Posterior vena cava (tissue), 2 donors: ENCODE results near the gene HLCS. TPM values are rescaled to one million over a fixed set of nuclear protein-coding genes. Genes with fewer than 3 reads are reported as not detected.

Experiments used
- DNase-seq: peaks from one replicate; pipeline ENCODE4 v3.0.0-alpha.2; 2020; ENCODE audit warnings: low spot score
- intact Hi-C, 2 donors: fragments of 100-400 bp; cut with DNase I; formaldehyde crosslinking; loops; one replicate each; pipeline versions ENCODE4 v1.14.1 to v1.14.2; 2022 to 2023
- total RNA-seq, 2 donors: library from RNA; stranded (reverse); fragmentation: NEBNext Ultra II Directional; extraction: Animal tissue kit (Norgen Biotek cat#: 25700); gene quantifications; one replicate each; pipeline ENCODE4 v1.2.1, GENCODE V29; 2021
- donor health status: DM: yes; HTN: yes; CAD: no.
- donor health status: DM: yes; HTN: yes; CAD: no.

Gene HLCS
- total RNA-seq, 2 donors from 2014 or later = 15.5 to 18.2 TPM

DNA sequence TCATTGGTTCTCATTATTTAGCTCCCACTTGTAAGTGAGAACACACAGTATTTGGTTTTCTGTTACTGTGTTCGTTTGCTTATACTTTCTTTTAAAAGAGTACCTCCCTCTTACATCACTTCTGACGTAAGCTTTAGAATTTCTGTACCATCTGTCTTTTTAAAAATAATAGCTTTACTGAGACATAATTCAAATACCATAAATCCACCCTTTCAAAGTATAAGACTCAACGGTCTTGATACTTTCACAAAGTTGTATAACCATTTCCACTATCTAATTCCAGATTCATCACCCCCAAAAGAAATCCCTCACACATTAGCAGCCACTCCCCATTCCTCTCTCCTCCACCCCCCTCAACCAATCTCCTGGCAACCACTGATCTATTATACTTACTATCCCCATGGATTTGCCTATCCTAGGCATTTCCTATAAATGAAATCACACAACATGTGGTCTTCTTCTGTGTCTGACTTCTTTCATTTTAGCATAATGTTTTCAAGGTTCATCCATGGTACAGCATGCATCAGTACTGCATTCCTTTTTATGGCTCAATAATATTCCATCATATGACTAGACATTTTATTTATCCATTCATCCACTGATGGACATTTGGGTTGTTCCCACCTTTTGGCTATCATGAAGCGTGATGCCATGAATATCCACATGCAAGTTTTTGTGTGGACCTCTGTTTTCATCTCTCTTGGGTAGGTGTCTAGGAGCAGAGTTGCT is 104.7 kb downstream of the HLCS start:
- intact Hi-C loops = no loop called here
- DNase-seq = no peak

DNA sequence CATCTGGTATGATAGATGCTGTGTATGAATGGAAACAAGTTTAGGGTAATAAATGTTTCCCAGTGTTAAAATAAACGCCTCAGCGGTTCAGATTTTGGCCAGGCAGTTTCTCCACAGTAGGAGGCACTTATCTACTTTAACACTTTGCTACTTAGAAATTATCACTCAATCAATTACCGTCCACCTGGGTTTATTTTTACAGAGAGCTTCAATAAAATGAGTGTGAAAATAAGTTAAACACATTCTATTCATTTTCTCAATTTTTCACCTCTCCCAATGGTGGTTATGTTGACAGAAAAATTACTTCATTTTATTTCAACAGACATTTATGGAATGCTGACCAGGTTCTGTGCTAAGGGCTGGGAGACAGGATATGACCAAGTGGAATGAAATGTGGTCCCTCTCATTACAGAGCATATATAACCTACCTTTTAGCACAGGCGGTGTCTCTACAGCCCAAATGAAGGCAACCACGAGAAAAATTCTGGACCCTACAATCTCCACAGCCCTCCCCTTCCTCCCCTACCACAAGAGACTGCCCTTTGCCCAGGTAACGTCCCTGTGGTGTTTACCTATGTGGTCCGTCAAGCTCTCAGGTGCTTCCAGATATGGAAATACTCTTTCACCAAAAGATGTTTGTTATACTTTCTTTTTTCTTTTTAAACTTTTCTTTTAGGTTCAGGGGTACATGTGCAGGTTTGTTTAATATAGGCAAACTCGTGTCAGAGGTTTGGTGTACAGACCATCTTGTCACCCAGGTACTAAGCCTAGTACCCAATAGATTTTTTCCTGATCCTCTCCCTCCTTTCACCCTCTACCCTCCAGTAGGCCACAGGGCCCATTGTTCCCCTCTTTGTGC is 105.5 kb downstream of the HLCS start:
- DNase-seq = no peak
- intact Hi-C loops = no loop called here

DNA sequence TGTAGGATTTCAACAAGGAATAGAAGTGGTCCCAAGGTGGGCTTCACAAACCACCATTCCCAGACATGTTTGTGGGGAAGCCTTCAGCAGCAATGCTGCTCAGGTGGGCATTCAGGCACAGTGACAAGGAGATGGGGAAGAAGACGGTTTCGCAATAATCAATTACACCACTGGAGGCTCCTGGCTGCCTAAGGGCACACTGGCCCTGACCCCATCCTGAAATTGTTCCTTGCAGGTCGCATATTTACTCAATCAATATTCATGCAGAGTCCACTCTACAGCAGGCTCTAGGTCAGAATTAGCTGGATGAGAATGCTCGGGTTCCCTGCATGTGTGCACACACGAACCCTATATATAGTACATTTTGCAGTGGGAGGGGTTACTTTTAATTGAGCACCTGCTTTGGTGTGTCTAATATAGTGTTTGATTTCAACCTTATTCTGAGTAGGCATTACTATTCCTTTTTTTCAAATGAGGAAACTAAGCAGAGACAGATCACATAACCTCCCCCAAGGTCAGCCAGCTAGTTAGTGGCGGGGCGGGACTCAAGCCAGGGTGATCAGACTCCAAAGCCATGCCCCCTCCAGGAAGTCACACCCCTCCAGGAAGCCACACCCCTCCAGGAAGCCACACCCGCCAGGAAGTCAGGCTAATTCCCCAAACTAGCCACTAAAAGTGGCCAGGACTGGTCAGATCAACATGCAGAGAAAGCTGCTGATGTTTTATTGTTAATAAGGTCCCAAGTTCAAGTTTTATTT is 106.5 kb downstream of the HLCS start:
- intact Hi-C loops = no loop called here
- DNase-seq = peak; percentile 91

DNA sequence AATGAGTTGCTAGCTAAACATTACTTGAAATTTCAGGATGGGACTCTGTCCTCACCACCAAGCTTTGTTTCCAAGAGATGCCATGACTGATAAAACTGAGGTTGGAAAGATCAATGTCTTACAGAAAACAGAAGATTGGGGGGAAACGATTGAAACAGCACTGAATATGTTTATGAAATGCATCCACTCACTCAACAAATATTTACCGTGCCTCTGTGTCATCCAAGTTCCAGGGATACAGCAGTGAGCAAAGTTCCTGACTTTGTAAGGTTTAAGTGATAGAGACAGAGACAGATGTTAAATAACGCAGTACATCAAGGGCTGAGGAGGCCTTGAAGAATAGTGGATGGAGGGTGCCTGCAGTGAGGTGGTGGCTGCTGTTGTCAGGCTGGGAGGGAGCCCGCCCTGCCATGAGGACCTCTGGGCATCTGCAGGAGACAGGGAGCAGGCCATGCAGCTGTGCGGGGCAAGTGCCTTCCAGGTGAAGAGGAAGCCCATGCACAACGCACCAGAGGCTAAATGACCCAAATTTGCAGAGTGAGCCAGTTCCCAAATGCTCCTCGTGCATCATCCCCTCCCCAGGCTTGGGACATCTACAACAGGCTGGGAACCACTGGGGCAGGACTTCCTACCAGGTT is 108.0 kb downstream of the HLCS start:
- intact Hi-C loops = no loop called here
- DNase-seq = no peak

DNA sequence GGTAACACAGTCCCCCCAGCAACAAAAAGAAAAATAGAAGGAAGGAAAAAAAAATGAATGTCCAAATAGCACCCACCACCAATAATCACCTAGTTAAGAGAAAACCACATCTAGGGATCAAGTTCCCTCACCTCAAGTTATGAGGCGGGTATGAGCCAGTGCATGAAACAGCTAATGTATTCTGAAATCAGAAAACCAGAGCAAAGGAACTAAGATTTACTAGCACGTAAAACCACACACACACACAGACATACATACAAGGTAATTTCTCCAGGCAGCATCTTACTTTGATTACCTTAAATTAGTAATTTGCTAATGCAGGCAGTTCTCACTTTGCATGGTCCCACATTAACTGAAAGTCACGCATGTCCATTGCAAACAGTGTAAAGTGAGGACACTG is 109.8 kb downstream of the HLCS start:
- no peak for DNase-seq
- intact Hi-C loops = no loop called here

DNA sequence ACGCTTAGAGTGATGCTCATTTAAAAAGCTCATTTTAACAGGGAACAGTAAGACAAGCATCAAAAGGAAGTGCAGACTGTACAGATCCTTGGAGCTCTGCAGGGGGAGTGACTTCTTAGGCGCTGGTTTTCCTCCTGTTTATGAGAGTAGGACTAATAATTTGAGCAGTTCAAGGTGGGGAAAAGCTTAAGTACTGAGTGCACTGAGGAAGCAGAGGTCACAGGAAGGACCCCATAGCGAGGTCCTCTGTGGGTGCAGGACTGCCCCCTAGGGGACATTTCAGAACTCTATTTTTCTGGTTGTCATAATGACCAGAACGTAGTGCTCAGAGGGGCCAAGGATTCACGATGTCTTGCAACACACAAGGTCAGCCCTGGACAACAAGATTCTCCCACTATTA is 112.1 kb downstream of the HLCS start:
- intact Hi-C loops = no loop called here
- DNase-seq = no peak

DNA sequence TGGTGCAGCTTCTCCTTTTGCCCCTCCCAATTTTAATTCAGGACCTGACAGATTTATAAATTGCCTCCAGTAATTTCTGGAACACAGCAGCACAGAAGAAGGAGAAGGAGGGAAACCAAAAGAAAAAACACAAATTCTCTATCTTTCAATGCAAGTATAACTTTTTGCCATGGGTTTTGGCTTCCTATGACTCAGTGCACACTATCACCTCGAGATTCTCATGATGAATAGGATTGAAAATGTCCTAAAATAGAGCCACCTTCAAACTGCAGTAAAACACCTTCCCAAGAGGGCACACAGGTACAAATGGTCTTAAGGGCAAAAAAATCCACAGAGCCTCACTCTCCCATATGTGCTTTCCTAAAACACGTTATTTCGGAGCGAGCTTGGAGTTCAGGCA is 113.6 kb downstream of the HLCS start:
- intact Hi-C loops = loop anchor here in 1 of 2 donors (1.0 kb wide), 1 partner anchor 44 kb away; no protein-coding TSS in a partner anchor
- DNase-seq = no peak

DNA sequence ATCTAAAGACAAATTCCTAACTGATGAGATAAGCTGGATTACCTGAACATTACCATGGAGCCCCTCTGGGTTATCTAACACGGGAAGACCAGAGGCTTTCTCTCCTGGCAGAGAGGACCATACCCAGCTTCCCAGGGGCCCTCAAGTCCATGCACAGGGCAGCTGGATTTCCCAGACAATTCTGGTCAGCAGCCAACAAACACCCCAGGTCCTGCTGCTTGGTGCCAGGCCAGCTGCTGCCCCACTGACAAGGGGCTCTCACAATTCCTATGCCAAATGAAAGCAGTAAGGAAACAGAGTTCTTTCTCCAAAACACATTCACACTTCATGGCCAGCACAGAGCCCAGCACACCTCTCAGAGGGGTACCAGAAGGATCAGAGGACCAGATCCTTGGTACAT is 114.2 kb downstream of the HLCS start:
- DNase-seq = no peak
- intact Hi-C loops = no loop called here

DNA sequence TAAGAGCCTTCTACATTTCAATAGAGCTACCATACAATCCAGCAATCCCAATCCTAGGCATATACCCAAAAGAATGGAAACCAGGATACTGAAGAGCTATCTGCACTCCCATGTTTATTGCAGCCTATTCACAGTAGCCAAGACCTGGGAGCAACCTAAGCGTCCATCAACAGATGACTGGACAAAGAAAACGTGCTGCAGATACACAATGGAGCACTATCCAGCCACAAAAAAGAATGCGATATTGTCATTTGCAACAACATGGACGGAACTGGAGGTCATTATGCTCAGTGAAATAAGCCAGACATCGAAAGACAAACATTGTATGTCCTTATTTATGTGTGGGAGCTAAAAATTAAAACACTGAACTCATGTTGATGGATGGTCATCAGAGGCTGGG is 115.3 kb downstream of the HLCS start:
- intact Hi-C loops = no loop called here
- no peak for DNase-seq

DNA sequence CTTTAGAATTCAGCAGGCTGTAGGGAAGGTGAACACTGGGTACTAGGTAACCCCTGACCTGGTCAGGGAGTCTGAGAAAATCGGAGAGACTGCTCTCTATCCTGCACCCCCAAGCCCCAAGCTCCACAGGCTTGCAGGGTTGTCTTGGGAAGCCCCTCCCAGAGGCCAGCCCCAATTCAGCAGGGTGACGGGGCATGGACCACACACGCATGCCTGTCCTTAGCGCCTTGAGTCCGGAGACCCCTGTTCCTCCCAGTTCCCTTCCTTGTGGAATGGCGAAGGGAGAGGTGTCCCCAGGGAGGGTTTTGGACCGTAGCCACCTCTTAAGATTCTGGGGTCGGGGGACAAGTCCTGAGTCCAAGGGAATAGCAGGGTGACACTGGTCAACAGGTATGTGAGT is 116.1 kb downstream of the HLCS start:
- DNase-seq = no peak

DNA sequence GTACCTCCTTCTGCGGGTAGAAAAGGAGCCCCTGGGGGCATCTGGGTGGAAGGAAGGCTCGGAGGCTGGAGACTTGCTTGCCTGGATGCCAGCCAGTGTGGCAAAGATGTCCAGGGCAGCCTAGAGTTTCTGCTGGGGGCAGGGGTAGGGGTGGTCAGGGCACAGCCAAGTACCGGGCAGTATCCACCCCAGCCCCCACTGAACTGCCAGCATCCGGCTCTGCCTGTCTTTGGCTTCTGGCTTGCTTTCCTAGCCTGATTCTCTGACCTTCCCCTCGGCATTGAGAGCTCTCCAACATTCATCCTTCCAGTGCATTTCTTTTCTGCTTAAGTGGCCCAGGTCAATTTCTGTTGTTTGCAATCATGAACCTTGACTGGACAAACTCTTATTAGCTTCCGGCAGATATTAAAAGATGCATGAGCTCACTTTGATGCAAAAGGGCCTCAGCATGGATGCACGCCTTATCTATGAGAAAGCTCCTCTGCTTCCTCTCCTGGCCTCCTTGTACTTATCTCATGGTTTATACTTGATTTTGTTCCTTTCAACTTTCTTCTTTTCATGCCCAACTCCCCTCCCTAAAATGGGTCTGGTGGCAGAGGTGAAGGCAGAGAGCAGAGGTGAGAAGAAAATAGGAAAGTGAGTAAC is 116.9 kb downstream of the HLCS start:
- intact Hi-C loops = no loop called here
- DNase-seq = no peak

More for the DNA sequence above, 116.1 kb downstream of the HLCS start:
- intact Hi-C loops = no loop called here

DNA sequence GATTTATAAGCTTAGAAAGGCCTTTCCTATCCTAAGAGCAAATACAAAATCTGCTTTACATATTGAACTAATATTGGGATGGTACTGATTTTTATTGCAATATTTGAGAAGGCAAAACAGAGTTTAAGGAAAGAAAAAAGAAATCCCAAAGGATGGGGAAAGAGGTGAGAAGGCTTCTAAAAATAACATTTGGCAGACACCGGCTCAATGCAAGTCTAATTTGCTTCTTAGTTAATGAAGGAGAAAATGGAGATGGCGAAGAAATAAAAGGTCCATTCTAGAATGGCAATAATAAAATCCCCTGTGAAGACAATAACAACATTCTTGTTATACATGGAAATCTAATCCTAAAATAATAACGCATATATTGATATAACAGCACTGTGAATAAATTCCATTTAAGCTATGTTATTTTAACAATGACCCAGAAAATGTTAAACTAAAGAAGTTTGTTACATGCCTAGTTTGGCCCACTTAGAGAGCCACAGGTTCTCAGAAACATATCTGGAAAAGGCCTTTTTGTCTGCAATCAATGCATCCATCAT is 117.7 kb downstream of the HLCS start:
- no peak for DNase-seq
- intact Hi-C loops = no loop called here

DNA sequence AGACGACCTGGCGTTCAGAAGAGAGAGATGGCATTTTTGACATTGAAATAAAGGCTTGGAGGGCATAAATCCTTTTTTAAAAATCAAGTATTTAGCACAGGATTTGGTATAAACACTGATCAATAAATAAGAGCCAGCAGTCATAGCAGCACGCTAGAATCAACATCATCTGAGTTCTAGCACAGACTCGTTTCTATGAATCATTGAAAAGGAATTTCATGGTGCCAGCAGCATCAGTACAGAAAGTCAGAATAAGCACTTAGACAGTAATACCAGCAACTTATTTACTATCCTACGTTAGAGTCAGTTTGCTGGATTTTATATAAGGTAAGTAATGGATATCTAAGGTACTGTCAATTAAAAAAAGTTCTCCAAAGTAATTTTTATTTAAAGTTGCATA is 119.3 kb downstream of the HLCS start:
- no peak for DNase-seq
- intact Hi-C loops = no loop called here

DNA sequence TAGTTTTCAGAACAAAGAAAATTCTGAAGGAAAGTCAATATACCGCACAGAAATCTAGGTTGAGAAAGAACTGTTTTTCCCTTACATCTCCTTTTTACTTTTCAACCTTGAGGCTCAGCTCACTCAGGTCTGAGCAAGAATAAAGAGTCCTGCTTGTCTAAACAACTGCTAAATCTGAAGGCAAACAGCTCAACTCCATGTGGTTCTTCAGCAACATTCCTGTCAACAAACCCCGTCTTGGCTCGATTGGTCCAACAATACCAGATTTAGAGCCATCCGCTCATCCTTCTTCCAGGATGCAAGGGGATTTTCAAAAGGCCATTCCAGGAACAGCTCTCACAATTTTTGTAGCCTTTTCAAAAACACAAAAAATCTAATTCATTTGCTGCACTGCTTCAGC is 119.8 kb downstream of the HLCS start:
- intact Hi-C loops = no loop called here
- no peak for DNase-seq

DNA sequence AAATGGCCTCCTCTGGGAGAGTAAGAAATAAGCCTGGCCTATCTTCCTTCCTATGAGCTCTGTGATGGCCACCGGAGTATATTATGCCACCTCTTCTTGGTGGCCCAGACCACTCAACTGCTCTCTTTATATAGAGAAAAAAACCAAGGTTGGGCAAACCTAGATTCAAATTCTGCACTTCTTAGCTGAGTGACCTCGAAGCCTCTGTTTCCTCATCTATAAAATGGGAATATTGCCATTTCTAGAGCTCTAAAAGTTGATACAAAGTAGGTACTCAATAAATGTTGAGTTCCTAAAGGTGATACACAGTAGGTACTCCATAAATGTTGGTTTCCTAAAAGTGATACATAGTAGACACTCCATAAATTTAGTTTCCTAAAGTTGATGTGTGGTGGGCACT is 120.7 kb downstream of the HLCS start:
- DNase-seq = no peak
- intact Hi-C loops = no loop called here

DNA sequence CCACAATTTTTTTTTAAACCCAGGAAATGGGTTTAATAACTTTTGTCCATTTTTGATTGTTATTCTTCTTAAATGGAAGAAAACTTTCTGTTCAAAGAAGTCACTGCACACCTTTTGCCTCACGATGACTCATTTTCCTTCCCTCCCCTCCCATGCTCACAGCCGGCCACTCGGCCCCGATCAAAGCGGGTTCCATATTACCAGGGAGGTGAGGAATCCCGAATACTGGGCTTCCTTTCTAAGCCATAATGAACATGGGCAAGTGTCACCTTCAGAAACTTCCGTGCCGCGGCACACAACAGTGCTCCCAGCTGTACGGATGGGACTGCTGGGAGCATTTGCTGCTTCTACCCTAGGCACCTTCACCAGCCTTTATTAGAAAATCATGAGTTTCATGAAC is 121.4 kb downstream of the HLCS start:
- intact Hi-C loops = no loop called here
- no peak for DNase-seq

DNA sequence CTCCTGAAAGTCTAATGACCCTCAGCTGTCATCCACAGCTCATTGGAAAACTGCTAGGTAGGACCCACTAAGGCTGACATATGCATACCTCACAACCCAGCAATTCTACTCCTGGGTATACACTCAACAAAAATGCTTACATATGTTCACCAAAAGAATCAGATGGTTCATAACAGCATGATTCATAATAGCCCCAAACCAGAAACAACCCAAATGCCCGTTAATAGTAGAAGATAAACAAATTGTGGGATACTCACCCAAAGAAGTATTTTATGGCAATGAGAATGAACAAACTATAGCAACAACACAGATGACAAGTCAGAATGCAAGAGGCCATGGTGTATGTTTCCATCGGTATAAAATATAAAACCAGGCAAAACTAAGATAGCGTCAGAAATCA is 124.6 kb downstream of the HLCS start:
- intact Hi-C loops = no loop called here
- no peak for DNase-seq

DNA sequence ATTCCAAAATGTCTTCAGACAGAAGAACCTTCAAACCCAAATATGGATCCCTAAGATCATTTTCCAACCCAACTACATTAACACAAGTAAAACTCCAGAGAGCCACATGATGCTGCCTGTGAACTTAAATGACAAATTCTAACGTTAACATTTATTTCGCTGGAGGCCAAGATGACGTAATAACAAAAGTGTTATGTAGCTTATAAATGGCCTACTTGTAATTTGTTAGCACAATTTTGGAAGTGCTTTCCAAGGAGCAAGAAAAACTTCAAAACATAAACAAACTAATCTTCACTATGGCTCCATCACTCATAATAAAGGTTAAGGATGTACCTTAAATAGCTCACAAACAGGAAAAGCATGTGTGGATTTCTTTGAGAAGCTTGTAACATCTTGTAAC is 126.7 kb downstream of the HLCS start:
- intact Hi-C loops = no loop called here
- DNase-seq = no peak

DNA sequence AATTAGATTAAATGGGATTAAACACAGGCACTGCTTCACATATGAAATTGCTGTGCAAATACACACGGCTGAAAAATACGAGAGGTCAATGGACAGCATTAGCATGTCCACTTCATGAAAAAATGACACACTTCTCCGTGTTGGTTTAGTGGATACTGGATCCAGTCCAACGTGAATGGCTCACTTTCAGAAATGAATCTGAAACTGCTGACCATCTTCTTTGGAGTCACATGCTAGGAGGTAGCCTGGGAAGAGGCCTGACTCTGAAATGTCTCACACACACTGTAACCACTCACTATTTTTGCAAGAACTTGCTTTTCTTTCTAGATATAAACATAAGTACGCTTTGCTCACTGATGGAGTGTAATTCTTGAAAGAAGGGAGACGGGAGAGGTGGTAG is 127.3 kb downstream of the HLCS start:
- intact Hi-C loops = no loop called here
- DNase-seq = no peak
